ENCODE results near the gene ZNF19. TPM values are rescaled to one million over a fixed set of nuclear protein-coding genes. Genes with fewer than 3 reads are reported as not detected.

ZNF19 gene
- total and polyA plus RNA-seq, 2 of the 8 experiments (the other 6 are each of a cell fraction or from before 2014, with no cell fraction given), result 1.5 to 3.5 TPM

DNA sequence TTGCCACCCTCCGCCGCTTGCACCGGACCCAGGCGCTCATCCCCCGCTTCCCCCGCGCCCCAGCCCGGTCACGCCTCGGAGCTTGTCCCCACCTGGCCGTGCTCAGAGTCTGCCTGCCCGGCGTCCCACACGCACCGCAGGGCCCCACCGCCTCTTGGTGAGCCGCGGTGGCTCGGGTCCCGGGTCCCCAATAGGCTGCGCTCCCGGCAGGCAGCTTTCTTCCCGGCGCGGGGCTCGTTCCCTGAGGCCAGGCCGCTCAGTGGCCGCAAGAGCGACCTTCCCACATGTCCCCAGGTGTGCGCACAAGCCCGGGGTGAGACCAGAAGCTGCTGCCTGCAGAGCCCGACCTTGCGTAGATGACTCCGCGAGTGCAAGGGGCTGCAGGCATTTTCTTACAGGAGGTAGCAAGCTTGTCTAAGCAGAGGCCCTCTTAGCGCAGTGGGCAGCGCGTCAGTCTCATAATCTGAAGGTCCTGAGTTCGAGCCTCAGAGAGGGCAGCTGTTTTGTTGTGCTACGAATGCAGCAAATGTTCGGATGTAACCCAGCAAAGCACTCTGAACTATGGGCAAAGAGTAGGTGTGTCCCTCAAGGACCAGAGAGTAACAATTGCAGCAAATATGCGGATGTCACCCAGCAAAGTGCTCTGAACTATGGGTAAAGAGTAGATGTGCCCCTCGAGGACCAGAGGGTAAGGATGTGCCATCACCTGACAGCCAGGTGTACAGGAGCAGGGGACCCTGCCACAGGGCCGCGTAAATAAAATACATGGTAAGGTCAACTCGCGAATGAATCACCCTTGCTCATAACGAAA lies 62.9 kb downstream of the ZNF19 start (continued):
- TF ChIP-seq JUN (IDR thresholded peaks at IDR 0.05; ENCODE audit: low read depth, low read length), result no peak
- no peak for TF ChIP-seq TAF7 (optimal IDR thresholded peaks at IDR 0.05; ENCODE audit: borderline replicate concordance, low read depth, low read length)
- no peak for TF ChIP-seq SAP30 (IDR thresholded peaks at IDR 0.05; ENCODE audit: insufficient read depth, insufficient replicate concordance, low read length)
- peak; percentile 87; the same call in 1 of the 2 replicates for TF ChIP-seq MAFK (IDR thresholded peaks at IDR 0.05; ENCODE audit: low read depth, low read length)
- peak; percentile 99 for TF ChIP-seq RBBP5 (IDR thresholded peaks at IDR 0.05; ENCODE audit: borderline replicate concordance, low read depth, low read length)
- no peak for TF ChIP-seq EZH2 (IDR thresholded peaks at IDR 0.05; ENCODE audit: low read depth, low read length, severe bottlenecking)
- peak; percentile 78 for TF ChIP-seq CREB1 (IDR thresholded peaks at IDR 0.05)
- TF ChIP-seq TCF12 (IDR thresholded peaks at IDR 0.05; ENCODE audit: low read depth, low read length), result no peak
- TF ChIP-seq NANOG (IDR thresholded peaks at IDR 0.05; ENCODE audit: insufficient read depth, low read depth, low read length, poor library complexity, severe bottlenecking), result no peak
- no peak; the same call in 1 of the 2 replicates for TF ChIP-seq SP4 (IDR thresholded peaks at IDR 0.05; ENCODE audit: low read length)
- TF ChIP-seq RXRA (IDR thresholded peaks at IDR 0.05; ENCODE audit: insufficient read depth, low read depth, low read length), result no peak
- peak; percentile 62; the same call in 1 of the 2 replicates for TF ChIP-seq CHD2 (IDR thresholded peaks at IDR 0.05; ENCODE audit: low read length)
- TF ChIP-seq POLR2A (IDR thresholded peaks at IDR 0.05; ENCODE audit: control extremely low read depth in 1 of 2, low read depth in 2 of 2, low read length in 2 of 2), result no peak
- TF ChIP-seq JUND (IDR thresholded peaks at IDR 0.05; ENCODE audit: low read length), result no peak; the same call in 1 of the 2 replicates
- peak; percentile 40; the same call in 1 of the 2 replicates for TF ChIP-seq NRF1 (IDR thresholded peaks at IDR 0.05; ENCODE audit: low read depth, low read length)
- TF ChIP-seq CBX5 (IDR thresholded peaks at IDR 0.05; ENCODE audit: low read depth, low read length), result no peak
- TF ChIP-seq GABPA (IDR thresholded peaks at IDR 0.05; ENCODE audit: borderline replicate concordance, insufficient read depth, low read length), result no peak

Measured in H1 (cell line).